ENCODE measurements around the gene CAMK2N2. TPM values are rescaled to one million over a fixed set of nuclear protein-coding genes. Genes with fewer than 3 reads are reported as not detected.
A peak's percentile ranks its signal among the peaks of the same experiment; 100 is the strongest.

Gene CAMK2N2
- total and polyA plus RNA-seq, 2 donors (not counting 1 experiment from before 2014, with no cell fraction given), result not detected

GRCh38 chr3:184249412-184250166 is 11.8 kb downstream of the CAMK2N2 start, which contains the start of gene EEF1AKMT4:
TSS of gene EEF1AKMT4 (plus strand) at chr3:184249672. CDS start at chr3:184249695, 23 bp downstream.
- CTCF ChIA-PET, result interaction anchor here (0.8 to 1.4 kb wide), 18 partner anchors 8 to 364 kb away, joined by 3 to 23 read pairs (median 4); partner anchors contain the start of genes ABCF3, EIF2B5 and VWA5B2
- H3K9me3 Mint-ChIP-seq (ENCODE audit: insufficient read depth), result no peaks in the 10 kb centered on the region
- no peaks in the 10 kb centered on the region for H3K9me3 ChIP-seq (ENCODE audit: control extremely low read depth in 1 of 3, control insufficient read depth in 2 of 3, insufficient read depth in 1 of 3, low read length in 2 of 3)
- WGBS (ENCODE audit: insufficient coverage), result 1% methylated on average over 54 of the region's 54 CpGs
- no peak for TF ChIP-seq EZH2 (IDR thresholded peaks at IDR 0.05; ENCODE audit: borderline replicate concordance, insufficient read depth, low read depth, low read length, poor library complexity, severe bottlenecking)
- TF ChIP-seq CTCF (IDR thresholded peaks at IDR 0.05), result no peak
- H3K79me2 ChIP-seq (ENCODE audit: control insufficient read depth, insufficient read depth, low read length), result peaks cover 6% of the 10 kb centered on the region
- ATAC-seq (ENCODE audit: low read depth), result peak; percentile 85
- no peaks in the 10 kb centered on the region for H3K27me3 Mint-ChIP-seq
- POLR2A ChIA-PET, result interaction anchor here (1.0 to 1.4 kb wide), 2 partner anchors 20 to 231 kb away, joined by 3 read pairs; partner anchors contain the start of gene VWA5B2
- H3K27ac Mint-ChIP-seq, result peak within 1 kb of the TSS; percentile 86
- H3K9ac ChIP-seq (ENCODE audit: low read length), result peak within 1 kb of the TSS; percentile 84
- peaks cover 5 to 17% of the 10 kb centered on the region in 2 donors for H3K4me1 ChIP-seq (ENCODE audit: control insufficient read depth in 2 of 2, insufficient read depth in 2 of 2, low read length in 2 of 2)
- peak within 1 kb of the TSS; percentile 59 to 77 for H3K27ac ChIP-seq (ENCODE audit: low read length in 2 of 2)
- H4K20me1 ChIP-seq (ENCODE audit: control insufficient read depth, insufficient read depth, low read length, poor library complexity, severe bottlenecking), result peaks cover 12% of the 10 kb centered on the region
- peak within 1 kb of the TSS; percentile 88 for H3K4me2 ChIP-seq (replicated peaks; ENCODE audit: low read depth, low read length, poor library complexity, severe bottlenecking)
- intact Hi-C loops (cut with micrococcal nuclease), result loop anchor here (1.0 kb wide), 12 partner anchors 11 to 354 kb away; partner anchors contain the start of genes ABCC5, AP2M1, EIF2B5 and EIF4G1
- peak; percentile 95 for DNase-seq
- no peaks in the 10 kb centered on the region for H3K27me3 ChIP-seq (replicated peaks in 1 of 4; ENCODE audit: control extremely low read depth in 1 of 4, control insufficient read depth in 3 of 4, insufficient read depth in 4 of 4, low read length in 3 of 4)
- H2AFZ ChIP-seq (ENCODE audit: insufficient read depth, low read depth, low read length, poor library complexity, severe bottlenecking), result peak within 1 kb of the TSS; percentile 99
- peaks cover 0 to 12% of the 10 kb centered on the region in 2 experiments for H3K36me3 ChIP-seq (replicated peaks in 1 of 2; ENCODE audit: control extremely low read depth in 1 of 2, control insufficient read depth in 1 of 2, extremely low read depth in 1 of 2, insufficient read depth in 2 of 2, low read length in 1 of 2)
- peaks cover 9% of the 10 kb centered on the region for H3K4me1 Mint-ChIP-seq
- peak within 1 kb of the TSS; percentile 87 for H3K4me3 Mint-ChIP-seq
- H3K4me3 ChIP-seq (ENCODE audit: control extremely low read depth in 1 of 5, extremely low read depth in 1 of 5, insufficient read depth in 1 of 5, low read depth in 2 of 5, low read length in 4 of 5), result peak within 1 kb of the TSS; percentile 88 to 93 (median 91)
